ENCODE data around the gene STEAP1B.
A peak's percentile ranks its signal among the peaks of the same experiment; 100 is the strongest.
"Not testable (repeated sequence)": the region's sequence is repeated elsewhere in the genome, so short reads cannot be mapped to it uniquely, and the experiment has no call there.

Gene STEAP1B

DNA sequence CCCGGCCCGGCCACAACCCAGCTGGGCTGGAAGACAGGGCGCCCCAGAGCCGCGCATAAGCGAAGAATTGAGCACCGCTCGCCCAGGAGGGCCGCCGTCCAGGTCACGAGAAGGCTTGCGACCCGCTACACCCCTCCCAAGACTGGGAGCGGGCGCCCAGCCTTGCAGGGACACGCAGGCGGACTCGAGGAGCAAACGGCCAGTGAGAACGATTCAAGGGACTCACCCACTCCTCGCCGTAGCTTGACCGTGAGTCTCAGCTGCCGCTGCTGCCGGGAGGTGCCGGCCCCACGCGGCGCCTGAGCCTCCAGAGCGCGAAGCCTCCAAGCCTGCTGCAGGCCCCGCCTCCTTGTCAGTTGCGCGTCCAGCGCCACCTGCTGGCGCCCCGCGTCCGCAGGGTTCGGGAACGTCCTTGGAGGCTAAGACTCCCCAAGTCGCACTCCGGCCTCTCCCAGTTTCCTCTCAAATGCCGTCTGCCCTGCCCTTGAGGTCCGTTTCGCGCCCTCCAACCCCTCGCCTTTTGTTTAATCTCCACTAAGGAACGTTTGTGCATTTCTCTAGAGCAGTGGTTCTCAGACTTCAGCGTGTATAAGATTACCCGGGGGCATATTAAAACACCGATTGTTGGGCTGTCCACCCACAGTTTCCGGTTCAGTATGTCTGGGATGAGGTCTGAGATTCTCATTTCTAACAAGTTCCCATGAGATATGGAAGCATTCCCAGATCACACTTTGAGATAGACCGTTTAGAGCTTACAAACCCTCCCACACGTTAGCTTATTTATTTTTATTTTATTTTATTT, at the start of gene STEAP1B:
STEAP1B (minus strand) TSS at position 301 of the 802 bp plus-strand sequence. CDS start 5,333 bp downstream, outside the sequence.
- DNase-seq, result peak; percentile 94

DNA sequence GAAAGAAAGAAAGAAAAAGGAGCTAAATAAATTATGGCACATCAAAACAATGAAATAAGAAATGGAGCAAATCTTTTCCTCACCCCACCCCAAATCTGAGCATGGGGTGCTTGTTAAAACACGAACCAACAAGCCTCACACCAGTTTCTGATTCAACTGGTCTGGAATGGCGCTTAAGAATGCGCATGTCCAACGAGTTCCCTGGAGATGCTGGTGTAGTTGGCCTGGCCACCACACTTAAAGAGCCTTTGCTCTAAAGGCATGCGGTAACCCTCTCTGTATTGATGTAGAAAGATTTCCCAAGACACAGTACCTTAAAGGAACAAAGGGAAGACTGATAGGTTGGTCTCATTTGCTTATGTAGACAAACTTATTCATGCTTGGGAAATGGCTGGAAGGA, 49.1 kb upstream of the STEAP1B start:
- no peak for DNase-seq

DNA sequence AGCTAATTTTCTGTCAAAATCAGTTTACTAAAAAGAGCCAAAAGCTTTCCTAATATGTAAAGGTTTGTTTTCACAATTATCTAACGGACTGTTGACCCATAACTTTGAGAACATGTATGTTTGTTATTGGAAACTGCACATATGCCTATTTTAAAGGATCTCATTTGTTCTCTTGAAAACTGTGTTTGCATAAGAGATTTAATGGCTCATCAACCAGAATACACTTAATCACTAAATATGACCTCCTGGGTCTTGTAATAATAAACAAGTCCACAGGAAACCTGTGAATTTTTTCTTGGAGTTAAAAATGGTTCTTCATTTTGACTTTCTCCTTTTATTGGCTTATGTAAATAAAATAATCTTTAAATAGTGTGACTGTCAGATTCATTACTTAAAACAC, 48.3 kb upstream of the STEAP1B start:
- no peak for DNase-seq

DNA sequence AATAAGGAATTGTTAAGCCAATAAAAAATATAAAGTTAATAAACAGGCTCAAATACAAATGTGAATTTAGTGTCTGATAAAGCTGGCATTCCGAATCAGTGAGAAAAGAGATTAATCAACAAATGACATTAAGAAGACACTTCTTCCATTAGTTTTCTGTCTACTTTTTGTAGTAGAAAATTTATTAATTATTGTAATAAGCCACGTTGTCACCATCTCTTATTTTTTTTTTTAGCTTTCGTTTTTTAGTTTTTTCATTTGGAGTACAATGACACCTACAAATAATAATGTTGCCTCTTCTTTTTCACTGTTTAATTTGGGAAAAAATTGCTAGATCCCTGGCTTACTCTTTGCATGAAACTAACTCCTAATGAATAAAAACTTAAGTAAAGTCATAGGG, 46.8 kb upstream of the STEAP1B start:
- no peak for DNase-seq

DNA sequence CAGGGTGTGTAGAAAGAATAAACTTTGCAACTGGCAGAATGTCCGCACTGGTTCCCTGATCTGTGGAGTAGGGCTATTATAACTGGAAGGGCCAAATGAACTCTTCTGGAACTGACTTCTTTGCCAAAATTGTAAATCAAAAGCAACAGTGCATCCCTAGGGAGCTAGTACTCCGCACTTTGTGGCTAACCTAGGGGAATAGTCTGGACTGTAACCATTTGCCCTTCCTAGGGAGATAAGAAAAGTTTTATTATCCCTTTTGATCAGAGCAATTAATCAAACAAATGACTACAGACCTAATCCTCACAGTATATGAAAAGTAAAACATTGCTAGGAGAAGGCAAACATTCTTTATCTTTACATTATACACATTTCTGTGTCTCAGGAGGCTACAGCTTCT, 45.5 kb upstream of the STEAP1B start:
- DNase-seq, result no peak

DNA sequence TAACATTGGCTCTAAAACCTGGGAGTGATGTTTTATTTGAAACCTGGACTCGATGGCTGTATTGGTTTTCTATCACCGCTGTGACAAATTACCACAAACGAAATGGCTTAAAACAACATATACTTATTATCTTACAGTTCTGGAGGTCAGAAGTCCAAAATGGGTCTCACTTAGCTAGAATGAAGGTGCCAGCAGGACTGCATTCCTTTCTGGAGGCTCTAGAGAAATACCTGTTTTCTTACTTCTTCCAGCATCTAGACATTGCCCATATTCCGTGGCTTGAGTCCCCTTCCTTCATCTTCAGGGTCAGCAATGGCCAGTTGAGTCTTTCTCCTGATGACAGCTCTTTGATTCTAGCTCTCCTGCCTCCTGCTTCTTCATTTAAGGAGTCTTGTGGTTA, 44.3 kb upstream of the STEAP1B start:
- DNase-seq, result no peak

DNA sequence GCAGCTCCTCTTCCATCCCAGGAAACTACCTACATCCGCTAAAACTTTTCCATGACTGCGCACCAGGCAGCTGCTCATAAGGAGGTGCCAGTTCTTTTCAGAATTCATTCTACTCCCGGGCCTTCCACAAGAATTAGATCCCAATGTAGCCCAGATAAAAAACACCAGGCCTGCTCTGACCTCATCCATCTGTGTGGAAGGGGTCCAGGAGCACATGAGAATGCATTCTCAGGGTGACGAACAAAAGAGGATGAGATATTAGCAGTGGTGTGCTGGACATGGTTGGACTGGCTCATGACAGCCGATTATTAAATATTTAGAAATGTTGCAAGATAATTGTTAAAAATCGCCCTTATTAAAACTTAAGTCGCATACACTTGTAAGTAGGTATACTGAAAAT, 43.2 kb upstream of the STEAP1B start:
- no peak for DNase-seq

DNA sequence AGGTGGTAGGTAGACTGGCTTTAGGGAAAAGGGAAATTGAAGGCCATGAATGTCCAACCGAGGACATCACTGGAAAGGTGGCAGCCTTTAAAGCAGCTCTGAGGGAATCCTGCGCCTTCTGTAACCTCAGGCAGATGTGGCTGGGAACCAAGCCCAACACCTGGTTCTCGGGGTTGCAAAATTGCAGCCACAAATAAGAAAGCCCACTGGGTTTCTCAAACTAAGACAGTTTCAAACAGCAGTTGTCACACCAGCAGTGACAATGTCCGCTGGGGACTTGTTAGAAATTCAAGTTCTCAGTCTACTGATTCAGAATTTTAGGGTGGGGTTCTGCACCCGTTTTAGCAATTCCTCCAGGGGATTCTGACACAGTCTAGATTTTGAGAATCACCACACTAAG, 42.7 kb upstream of the STEAP1B start:
- DNase-seq, result no peak

DNA sequence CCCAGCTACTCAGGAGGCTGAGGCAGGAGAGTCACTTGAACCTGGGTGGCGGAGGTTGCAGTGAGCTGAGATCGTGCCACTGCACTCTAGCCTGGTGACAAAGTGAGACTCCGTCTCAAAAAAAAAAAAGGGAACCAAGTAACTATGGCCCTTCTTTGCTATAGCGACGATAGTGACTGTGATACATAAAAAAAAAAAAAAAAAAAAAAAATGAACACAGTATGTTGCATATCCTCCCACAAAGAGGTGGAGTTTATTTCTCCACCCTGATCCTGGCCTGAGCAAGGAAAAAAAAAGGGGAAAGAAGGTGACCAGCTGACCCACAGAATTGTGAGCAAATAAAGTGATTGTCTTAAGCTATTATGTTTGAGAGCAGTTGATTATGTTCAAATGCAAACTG, 42.3 kb upstream of the STEAP1B start:
- no peak for DNase-seq

DNA sequence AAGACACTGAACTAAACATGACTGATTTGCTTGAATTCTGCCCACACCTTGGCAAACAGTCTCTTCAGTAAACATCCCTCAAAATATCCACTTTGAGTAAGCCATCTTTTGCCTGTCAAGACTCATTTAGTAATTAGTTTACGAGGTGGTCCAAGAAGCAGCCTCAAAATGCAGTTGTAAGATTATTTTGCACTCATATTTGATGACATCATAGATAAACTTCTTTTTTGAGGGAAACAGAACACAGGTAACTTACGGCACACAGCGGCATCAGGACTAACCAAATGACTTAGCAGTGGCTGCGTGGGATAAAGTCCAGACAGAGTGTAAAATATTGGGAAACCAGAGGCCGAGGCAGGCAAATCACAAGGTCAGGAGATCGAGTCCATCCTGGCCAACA, 41.8 kb upstream of the STEAP1B start:
- no peak for DNase-seq

DNA sequence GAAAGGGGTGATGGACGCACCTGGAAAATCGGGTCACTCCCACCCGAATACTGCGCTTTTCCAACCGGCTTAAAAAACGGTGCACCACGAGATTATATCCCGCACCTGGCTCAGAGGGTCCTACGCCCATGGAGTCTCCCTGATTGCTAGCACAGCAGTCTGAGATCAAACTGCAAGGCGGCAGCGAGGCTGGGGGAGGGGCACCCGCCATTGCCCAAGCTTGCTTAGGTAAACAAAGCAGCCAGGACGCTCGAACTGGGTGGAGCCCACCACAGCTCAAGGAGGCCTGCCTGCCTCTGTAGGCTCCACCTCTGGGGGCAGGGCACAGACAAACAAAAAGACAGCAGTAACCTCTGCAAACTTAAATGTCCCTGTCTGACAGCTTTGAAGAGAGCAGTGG, 28.5 kb upstream of the STEAP1B start:
- DNase-seq, result not testable (repeated sequence)

DNA sequence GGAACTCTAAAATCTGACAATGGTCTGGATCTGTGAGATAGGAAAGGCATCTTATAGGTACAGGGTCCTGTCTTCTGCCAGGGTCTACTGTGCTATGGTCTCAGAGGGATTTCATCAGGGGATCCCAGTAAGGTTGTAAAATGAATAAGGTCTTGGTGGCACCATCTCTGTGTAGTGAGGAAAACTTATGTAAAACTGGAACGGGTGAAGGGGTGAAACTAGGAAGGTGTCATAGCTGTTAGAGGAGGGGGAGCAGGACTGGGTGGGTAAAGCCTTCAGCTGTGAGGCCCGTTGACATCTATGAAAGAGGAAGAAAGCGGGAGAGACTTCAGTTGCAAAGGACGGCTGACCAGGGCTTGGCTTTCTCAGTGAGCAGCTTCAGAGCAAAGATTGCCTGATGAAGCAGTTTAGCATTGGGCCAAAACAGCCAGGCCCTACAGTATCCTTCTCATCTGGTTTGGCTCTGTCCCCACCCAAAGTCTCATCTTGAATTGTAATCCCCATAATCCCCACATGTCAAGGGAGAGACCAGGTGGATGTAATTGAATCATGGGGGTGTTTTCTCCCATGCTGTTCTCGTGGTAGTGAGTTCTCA, 24.5 kb upstream of the STEAP1B start:
- not testable (repeated sequence) for DNase-seq

DNA sequence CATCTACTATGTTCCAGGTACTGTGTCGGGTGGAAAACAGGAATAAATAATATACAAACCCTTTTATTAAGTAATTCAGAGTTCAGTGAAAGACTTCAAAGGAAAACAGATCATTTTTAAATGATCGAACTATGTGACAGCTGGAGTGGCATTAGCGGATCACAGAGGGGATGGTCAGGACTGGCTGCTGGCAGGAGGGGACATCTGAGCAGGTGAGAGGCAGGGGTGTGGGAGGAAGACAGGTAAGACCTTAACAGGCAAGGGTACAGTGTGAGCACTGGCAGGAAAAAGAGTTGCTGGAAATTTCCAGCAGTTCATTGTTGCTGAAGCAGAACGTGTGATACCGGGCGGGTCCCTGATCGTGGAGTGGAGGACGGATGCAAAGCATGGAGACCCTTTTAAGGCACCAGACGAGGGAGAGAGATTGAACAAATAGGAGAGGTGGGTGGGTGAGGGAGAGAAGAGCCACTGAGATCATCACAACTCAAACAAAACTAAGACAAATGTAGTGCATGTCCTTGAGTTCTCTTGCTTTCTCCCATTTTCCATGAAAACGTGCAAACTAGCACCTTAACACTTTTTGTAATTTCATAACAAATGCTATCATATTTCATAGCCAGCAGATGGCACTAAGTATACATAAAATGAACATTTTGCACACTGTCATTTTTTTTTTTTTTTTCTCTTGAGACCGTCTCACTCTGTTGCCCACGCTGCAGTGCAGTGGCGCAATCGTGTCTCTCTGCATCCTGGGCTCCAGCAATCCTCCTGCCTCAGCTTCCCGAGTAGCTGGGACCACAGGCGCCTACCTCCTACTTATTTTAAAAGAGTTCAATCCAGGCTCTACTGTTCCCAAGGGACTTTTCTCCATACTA, 23.7 kb upstream of the STEAP1B start:
- peak; percentile 28 for DNase-seq

DNA sequence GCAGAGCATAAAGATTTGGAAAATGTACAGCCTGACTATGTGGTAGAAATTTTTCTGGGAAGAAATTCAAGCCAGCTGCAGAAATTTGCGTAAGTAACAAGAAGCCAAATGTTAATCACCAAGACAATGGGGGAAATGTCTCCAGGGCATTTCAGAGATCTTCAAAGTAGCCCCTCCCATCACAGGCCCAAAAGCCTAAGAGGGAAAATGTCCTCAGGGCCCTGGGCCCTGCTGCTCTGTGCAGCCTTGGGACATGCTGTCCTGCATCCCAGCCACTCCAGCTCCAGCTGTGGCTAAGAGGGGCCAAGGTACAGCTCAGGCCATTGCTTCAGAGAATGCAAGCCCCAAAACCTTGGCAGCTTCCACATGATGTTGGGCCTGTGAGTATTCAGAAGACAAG, 19.6 kb upstream of the STEAP1B start:
- DNase-seq, result not testable (repeated sequence)

DNA sequence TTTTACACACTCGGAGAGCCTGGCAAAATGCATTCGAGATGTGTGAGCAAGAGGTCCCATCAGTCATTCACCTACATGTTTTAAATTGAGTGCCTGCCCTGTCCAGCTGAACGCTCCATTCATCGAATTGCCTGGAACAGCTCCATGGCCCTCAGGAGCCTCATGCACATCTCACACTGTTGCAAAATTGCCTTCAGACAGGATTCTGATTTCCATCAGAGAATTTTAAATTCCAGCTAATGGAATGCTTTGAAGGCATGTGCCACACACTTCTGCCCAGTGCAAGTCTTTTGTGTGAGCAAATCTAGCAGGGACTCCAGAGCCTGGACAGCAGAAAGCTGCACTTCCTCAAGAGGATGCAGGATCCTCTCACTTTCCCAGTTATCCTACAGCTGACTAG, 17.0 kb upstream of the STEAP1B start:
- DNase-seq, result not testable (repeated sequence)

DNA sequence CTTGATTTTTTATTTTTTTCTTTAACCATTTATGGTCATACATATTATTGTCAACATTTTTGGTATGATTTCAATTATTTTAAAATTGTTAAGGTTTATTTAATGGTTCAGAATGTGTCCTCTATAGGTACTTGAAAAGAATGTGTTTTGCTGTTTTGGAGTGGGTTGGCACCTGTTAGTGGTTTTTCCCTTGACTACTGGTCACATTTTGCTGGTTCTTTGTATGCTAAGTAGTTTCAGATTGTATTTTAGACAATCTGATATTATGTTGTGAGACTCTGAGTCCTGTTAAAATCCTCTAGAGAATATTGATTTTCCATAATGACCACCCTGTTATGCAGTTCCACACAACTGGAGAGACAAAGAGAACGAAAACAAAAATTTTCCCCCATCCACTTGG, 15.0 kb upstream of the STEAP1B start:
- DNase-seq, result not testable (repeated sequence)

DNA sequence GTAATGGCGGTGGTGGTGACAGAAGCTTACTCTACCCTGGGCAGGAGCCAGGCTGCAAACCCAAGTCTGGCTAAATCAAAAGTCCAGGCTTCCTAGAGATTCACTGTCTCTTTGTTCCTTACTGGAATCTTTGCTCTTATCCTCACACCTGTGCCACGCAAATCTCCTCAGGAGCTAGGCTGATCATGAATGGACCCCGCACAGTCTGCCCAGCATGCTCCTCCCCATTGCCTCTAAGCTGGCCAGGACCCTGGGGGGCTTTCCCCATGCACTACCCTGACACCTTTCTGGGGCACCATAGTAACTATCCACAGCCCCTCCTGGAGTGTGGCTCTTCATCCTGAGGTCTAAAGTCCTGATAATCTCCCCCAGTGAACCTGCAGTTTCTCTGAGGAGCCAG, 7.3 kb upstream of the STEAP1B start:
- DNase-seq, result not testable (repeated sequence)

DNA sequence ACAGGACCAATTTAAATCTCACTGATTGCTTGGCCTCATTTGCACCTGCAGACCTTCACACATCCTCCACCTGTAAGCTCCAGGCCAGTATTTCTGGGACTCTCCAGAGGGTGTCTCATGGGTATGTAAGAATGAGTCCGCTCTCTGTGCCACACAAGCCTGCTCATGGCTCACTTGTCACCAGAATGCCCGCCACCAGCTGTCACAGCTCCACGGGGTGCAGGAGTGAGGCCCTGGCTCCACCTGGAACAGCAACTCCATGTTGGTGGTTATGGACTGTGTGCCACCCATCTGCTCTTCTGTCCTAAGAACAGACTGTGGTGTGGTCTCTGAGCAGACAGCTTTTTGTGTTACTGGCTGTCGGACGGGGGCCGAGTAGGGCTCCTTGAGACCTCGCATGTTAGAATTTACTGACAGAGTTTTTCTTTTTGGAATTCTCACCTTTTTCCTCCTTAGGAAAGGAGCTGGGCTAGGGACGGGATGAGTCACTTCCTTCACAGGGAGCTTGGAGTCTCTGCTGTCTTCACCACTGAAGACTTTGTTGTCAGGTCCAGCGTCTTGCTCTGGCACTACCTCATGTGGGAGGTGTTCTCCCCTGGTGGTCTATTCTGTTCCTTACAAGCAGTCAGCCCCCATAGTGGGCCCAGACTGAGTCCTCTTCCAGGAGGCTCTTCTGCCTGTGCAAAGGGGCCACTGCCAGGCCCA, 6.5 kb upstream of the STEAP1B start:
- DNase-seq, result not testable (repeated sequence)

DNA sequence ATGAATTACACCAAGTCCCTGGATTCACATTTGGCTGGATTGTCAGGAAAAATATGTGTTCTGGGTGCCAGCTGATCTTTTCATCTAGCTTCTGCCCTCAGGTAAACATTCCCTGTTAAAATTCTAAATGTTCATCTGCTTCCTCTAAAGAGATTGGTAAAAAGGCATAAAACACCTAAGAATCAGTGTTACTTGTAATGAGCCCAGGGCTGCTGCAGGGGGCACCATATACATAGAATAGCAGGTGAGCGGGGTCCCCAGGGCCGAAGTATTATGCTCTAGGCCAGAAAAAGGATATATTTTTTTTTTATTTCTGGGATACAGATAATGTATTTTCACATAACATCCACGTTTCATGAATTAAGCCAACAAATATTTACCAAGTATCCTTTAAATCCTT, 4.5 kb upstream of the STEAP1B start:
- DNase-seq, result not testable (repeated sequence)

DNA sequence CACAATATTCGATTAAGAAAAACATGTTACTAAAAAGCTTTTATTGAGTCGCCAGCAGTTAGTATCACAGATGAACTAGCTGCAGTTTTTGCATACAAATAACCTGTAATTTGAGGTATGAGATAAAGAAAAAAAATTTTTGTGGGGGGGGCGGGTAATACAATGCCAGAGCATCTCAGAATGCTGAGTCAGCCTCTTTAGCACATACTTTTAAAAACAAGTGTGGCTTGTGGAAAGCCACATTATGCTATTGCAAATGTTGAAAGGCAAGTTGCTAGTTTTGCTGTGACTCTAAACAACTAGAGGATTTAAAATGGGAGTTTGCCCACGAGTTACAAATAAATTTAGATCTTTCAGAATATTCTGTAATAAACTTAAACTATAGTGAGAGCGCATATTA, 2.1 kb upstream of the STEAP1B start:
- DNase-seq, result not testable (repeated sequence)

DNA sequence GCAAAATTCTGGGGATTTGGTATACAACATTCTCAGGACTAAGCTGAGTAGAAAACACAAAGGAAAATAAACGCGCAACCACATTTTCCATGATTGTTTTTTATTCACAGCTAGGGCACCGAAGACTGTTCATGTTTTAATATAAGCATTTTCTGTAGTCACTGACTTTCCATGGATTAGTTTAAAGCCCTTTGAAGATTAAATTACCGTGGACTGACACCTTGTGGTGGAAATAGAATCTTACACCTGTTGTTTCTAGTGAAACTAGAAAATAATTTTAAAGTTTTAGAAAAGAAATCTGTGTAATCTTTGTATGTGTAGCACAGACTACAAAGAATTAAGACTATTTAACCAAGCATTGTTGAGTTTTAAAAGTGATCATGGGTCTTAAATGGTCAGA, 1.3 kb upstream of the STEAP1B start:
- not testable (repeated sequence) for DNase-seq

DNA sequence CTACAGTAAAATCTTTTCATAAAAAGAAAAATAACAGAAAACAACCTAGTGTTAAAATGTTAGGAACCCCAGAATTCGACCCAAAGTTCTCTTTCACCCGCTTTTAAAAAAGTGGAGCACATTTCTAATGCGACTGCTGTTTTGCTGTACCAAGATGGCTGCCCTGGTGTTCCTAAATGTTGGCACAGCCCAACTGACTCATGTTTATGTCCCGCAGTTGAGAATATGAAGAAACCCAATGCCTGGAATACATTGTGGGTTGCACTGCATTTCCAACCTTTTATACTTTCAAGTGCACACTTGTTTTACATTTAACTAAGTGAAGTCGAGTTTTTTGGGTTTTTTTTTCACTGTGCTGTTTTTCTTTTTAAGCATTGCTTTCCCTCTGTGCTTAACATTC, 944 bp downstream of the STEAP1B start:
- no peak for DNase-seq

DNA sequence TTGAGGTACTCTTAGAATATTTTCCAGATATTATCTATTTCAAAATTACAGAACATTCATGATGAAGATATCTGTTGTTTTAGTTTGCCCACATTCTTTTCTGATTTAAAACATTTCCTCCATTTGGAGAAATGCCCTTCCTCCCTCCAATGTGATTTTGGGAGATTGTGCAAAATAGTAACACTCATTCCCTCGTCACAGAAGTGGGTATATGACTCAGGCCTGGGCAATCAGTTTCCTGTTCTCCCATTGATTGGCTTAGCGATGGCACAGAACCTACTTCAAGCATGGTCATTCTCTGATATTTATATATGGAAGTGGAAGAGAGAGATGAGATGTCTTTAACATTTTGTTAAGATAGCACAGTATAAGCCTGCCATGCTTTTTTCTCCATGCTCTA, 3.1 kb downstream of the STEAP1B start:
- DNase-seq, result not testable (repeated sequence)
